ENCODE data around the gene IFT57.

Gene IFT57

GRCh38 chr3:108235290-108235689, 13.1 kb upstream of the IFT57 start:
- H3K4me3 ChIP-seq, result no peak overlapping the region
- H3K36me3 ChIP-seq (replicated peaks), result no peaks in the 10 kb centered on the region
- no peak for DNase-seq (ENCODE audit: low spot score in 2 of 2)
- H3K4me1 ChIP-seq, result no peaks in the 10 kb centered on the region
- no peaks in the 10 kb centered on the region for H3K9me3 ChIP-seq
- in situ Hi-C loops (cut with MboI; ENCODE audit: low sequenced_read_pairs), result no loop called here
- no peaks in the 10 kb centered on the region for H3K27me3 ChIP-seq (ENCODE audit: low read depth)

GRCh38 chr3:108234387-108234957, 12.2 kb upstream of the IFT57 start:
- no peaks in the 10 kb centered on the region for H3K36me3 ChIP-seq (replicated peaks)
- no peaks in the 10 kb centered on the region for H3K9me3 ChIP-seq
- no peak overlapping the region for H3K4me3 ChIP-seq
- H3K27me3 ChIP-seq (ENCODE audit: low read depth), result no peaks in the 10 kb centered on the region
- H3K4me1 ChIP-seq, result no peaks in the 10 kb centered on the region
- no peak for DNase-seq (ENCODE audit: low spot score in 2 of 2)
- in situ Hi-C loops (cut with MboI; ENCODE audit: low sequenced_read_pairs), result no loop called here

- Histone ChIP-seq H3K4me1 (peaks cover 2% of the 10 kb centered on the region), H3K27me3 (ENCODE audit: low read depth) (no peaks in the 10 kb centered on the region)
- in situ Hi-C loops (cut with MboI; ENCODE audit: low sequenced_read_pairs), result no loop called here
These were observed 6.1 kb upstream of the IFT57 start for GRCh38 chr3:108228286-108228685.

GRCh38 chr3:108227131-108227530, 4.9 kb upstream of the IFT57 start:
- Histone ChIP-seq H3K9me3 (no peaks in the 10 kb centered on the region), H3K27me3 (ENCODE audit: low read depth) (no peaks in the 10 kb centered on the region), H3K36me3 (replicated peaks) (no peaks in the 10 kb centered on the region), H3K4me1 (peaks cover 8% of the 10 kb centered on the region), H3K4me3 (no peak overlapping the region)
- no peak for DNase-seq (ENCODE audit: low spot score in 2 of 2)
- in situ Hi-C loops (cut with MboI; ENCODE audit: low sequenced_read_pairs), result no loop called here

More at GRCh38 chr3:108228286-108228685, 6.1 kb upstream of the IFT57 start:
- H3K4me3 ChIP-seq, result no peak overlapping the region
- H3K9me3 ChIP-seq, result no peaks in the 10 kb centered on the region
- no peak for DNase-seq (ENCODE audit: low spot score in 2 of 2)
- no peaks in the 10 kb centered on the region for H3K36me3 ChIP-seq (replicated peaks)

- H3K4me1 ChIP-seq, result peaks cover 16% of the 10 kb centered on the region
- DNase-seq (ENCODE audit: low spot score in 2 of 2), result no peak
- H3K9me3 ChIP-seq, result no peaks in the 10 kb centered on the region
- H3K27me3 ChIP-seq (ENCODE audit: low read depth), result no peaks in the 10 kb centered on the region
- no peak overlapping the region for H3K4me3 ChIP-seq
- no peaks in the 10 kb centered on the region for H3K36me3 ChIP-seq (replicated peaks)
- in situ Hi-C loops (cut with MboI; ENCODE audit: low sequenced_read_pairs), result no loop called here
These were observed 3.0 kb upstream of the IFT57 start for GRCh38 chr3:108225221-108225620.

GRCh38 chr3:108223928-108224327, 1.7 kb upstream of the IFT57 start:
- no peak for DNase-seq (ENCODE audit: low spot score in 2 of 2)
- no peak overlapping the region for H3K4me3 ChIP-seq
- H3K9me3 ChIP-seq, result no peaks in the 10 kb centered on the region
- H3K36me3 ChIP-seq (replicated peaks), result no peaks in the 10 kb centered on the region
- in situ Hi-C loops (cut with MboI; ENCODE audit: low sequenced_read_pairs), result no loop called here
- H3K27me3 ChIP-seq (ENCODE audit: low read depth), result no peaks in the 10 kb centered on the region
- H3K4me1 ChIP-seq, result peaks cover 22% of the 10 kb centered on the region

- Histone ChIP-seq H3K27me3 (ENCODE audit: low read depth) (no peaks in the 10 kb centered on the region), H3K9me3 (no peaks in the 10 kb centered on the region), H3K4me1 (peaks cover 22% of the 10 kb centered on the region), H3K36me3 (replicated peaks) (no peaks in the 10 kb centered on the region), H3K4me3 (peak overlapping the region; percentile 57)
- DNase-seq (ENCODE audit: low spot score in 2 of 2), result peak in 1 of 2 experiments; percentile 35
- in situ Hi-C loops (cut with MboI; ENCODE audit: low sequenced_read_pairs), result no loop called here
These were observed 785 bp upstream of the IFT57 start for GRCh38 chr3:108222853-108223565.

- H3K4me1 ChIP-seq, result peaks cover 22% of the 10 kb centered on the region
- no peak for DNase-seq (ENCODE audit: low spot score in 2 of 2)
- no peaks in the 10 kb centered on the region for H3K36me3 ChIP-seq (replicated peaks)
- no peaks in the 10 kb centered on the region for H3K9me3 ChIP-seq
- no peaks in the 10 kb centered on the region for H3K27me3 ChIP-seq (ENCODE audit: low read depth)
- peak overlapping the region; percentile 57 for H3K4me3 ChIP-seq
- in situ Hi-C loops (cut with MboI; ENCODE audit: low sequenced_read_pairs), result no loop called here
These were observed 831 bp downstream of the IFT57 start for GRCh38 chr3:108221393-108221792.

GRCh38 chr3:108219336-108219735, 2.9 kb downstream of the IFT57 start:
- H3K4me1 ChIP-seq, result peaks cover 22% of the 10 kb centered on the region
- no peak overlapping the region for H3K4me3 ChIP-seq
- in situ Hi-C loops (cut with MboI; ENCODE audit: low sequenced_read_pairs), result no loop called here
- H3K9me3 ChIP-seq, result no peaks in the 10 kb centered on the region
- no peaks in the 10 kb centered on the region for H3K36me3 ChIP-seq (replicated peaks)
- no peak for DNase-seq (ENCODE audit: low spot score in 2 of 2)
- no peaks in the 10 kb centered on the region for H3K27me3 ChIP-seq (ENCODE audit: low read depth)

- Histone ChIP-seq H3K9me3 (no peaks in the 10 kb centered on the region), H3K4me1 (peaks cover 22% of the 10 kb centered on the region), H3K36me3 (replicated peaks) (no peaks in the 10 kb centered on the region), H3K4me3 (no peak overlapping the region), H3K27me3 (ENCODE audit: low read depth) (no peaks in the 10 kb centered on the region)
- no peak for DNase-seq (ENCODE audit: low spot score in 2 of 2)
- in situ Hi-C loops (cut with MboI; ENCODE audit: low sequenced_read_pairs), result no loop called here
These were observed 3.4 kb downstream of the IFT57 start for GRCh38 chr3:108218811-108219210.

GRCh38 chr3:108215871-108216270, 6.4 kb downstream of the IFT57 start:
- in situ Hi-C loops (cut with MboI; ENCODE audit: low sequenced_read_pairs), result no loop called here
- Histone ChIP-seq H3K36me3 (replicated peaks) (no peaks in the 10 kb centered on the region), H3K9me3 (no peaks in the 10 kb centered on the region), H3K4me3 (no peak overlapping the region), H3K4me1 (peaks cover 10% of the 10 kb centered on the region), H3K27me3 (ENCODE audit: low read depth) (no peaks in the 10 kb centered on the region)
- no peak for DNase-seq (ENCODE audit: low spot score in 2 of 2)

- DNase-seq (ENCODE audit: low spot score in 2 of 2), result no peak
- Histone ChIP-seq H3K4me1 (no peaks in the 10 kb centered on the region), H3K36me3 (replicated peaks) (peaks cover 2% of the 10 kb centered on the region; the same call in 1 of the 2 replicates), H3K4me3 (no peak overlapping the region), H3K27me3 (ENCODE audit: low read depth) (no peaks in the 10 kb centered on the region), H3K9me3 (no peaks in the 10 kb centered on the region)
- in situ Hi-C loops (cut with MboI; ENCODE audit: low sequenced_read_pairs), result no loop called here
These were observed 12.6 kb downstream of the IFT57 start for GRCh38 chr3:108209579-108209978.

- Histone ChIP-seq H3K4me1 (no peaks in the 10 kb centered on the region), H3K4me3 (no peak overlapping the region), H3K36me3 (replicated peaks) (peaks cover 2% of the 10 kb centered on the region; the same call in 1 of the 2 replicates), H3K9me3 (no peaks in the 10 kb centered on the region), H3K27me3 (ENCODE audit: low read depth) (no peaks in the 10 kb centered on the region)
- in situ Hi-C loops (cut with MboI; ENCODE audit: low sequenced_read_pairs), result no loop called here
- no peak for DNase-seq (ENCODE audit: low spot score in 2 of 2)
These were observed 13.4 kb downstream of the IFT57 start for GRCh38 chr3:108208831-108209230.

- Histone ChIP-seq H3K4me1 (no peaks in the 10 kb centered on the region), H3K9me3 (no peaks in the 10 kb centered on the region), H3K27me3 (ENCODE audit: low read depth) (no peaks in the 10 kb centered on the region), H3K36me3 (replicated peaks) (peaks cover 2% of the 10 kb centered on the region; the same call in 1 of the 2 replicates), H3K4me3 (no peak overlapping the region)
- in situ Hi-C loops (cut with MboI; ENCODE audit: low sequenced_read_pairs), result no loop called here
- DNase-seq (ENCODE audit: low spot score in 2 of 2), result no peak
These were observed 19.4 kb downstream of the IFT57 start for GRCh38 chr3:108202834-108203233.
